Vagina (tissue), 2 donors: ENCODE results near the gene RIPOR3.
"Not testable (repeated sequence)": the region's sequence is repeated elsewhere in the genome, so short reads cannot be mapped to it uniquely, and the experiment has no call there.

Experiments
- POLR2A ChIP-seq, 2 donors: fragments of 450-650 bp; IDR thresholded peaks; one replicate each; pipeline ENCODE4 v1.6.1; 2017; ENCODE audit warnings: antibody characterized with exemption in 2 of 2, mild to moderate bottlenecking in 2 of 2, moderate library complexity in 2 of 2
- POLR2AphosphoS5 ChIP-seq, 2 donors: sonication (generic); formaldehyde crosslinking; IDR thresholded peaks; one replicate each; pipeline ENCODE4 v1.9.0; 2017; ENCODE audit warnings: antibody characterized with exemption in 2 of 2, mild to moderate bottlenecking in 2 of 2, low read depth in 1 of 2; ENCODE audit not compliant: insufficient read depth in 1 of 2
- TF ChIP-seq, protein P1 (sequence below), 3 experiments: fragments of 450-650 bp in 2 of 3; fragments of 200-600 bp in 1 of 3; sonication (generic) in 1 of 3; IDR thresholded peaks; one replicate each; pipeline ENCODE4 v1.5.1; 2017 to 2019; ENCODE audit warnings: antibody characterized with exemption in 3 of 3, mild to moderate bottlenecking in 2 of 3, moderate library complexity in 2 of 3

DNA sequence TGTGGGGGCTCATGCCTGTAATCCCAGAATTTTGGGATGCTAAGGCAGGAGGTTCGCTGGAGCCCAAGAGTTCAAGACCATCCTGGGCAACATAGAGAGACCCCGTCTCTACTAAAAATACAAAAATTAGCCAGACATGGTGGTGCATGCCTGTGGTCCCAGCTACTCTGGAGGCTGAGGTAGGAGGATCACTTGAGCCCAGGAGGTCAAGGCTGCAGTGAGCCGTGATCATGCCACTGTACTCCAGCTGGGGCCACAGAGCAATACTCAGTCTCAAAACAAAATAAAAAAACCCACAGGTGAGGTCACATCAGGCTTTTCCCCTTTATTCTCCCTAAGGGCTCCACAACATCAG is 15.0 kb downstream of the RIPOR3 start:
- TF ChIP-seq, protein P1, sequence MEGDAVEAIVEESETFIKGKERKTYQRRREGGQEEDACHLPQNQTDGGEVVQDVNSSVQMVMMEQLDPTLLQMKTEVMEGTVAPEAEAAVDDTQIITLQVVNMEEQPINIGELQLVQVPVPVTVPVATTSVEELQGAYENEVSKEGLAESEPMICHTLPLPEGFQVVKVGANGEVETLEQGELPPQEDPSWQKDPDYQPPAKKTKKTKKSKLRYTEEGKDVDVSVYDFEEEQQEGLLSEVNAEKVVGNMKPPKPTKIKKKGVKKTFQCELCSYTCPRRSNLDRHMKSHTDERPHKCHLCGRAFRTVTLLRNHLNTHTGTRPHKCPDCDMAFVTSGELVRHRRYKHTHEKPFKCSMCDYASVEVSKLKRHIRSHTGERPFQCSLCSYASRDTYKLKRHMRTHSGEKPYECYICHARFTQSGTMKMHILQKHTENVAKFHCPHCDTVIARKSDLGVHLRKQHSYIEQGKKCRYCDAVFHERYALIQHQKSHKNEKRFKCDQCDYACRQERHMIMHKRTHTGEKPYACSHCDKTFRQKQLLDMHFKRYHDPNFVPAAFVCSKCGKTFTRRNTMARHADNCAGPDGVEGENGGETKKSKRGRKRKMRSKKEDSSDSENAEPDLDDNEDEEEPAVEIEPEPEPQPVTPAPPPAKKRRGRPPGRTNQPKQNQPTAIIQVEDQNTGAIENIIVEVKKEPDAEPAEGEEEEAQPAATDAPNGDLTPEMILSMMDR (IDR thresholded peaks at IDR 0.05) = not testable (repeated sequence)
- TF ChIP-seq POLR2A (IDR thresholded peaks at IDR 0.05); POLR2AphosphoS5 (IDR thresholded peaks at IDR 0.05; ENCODE audit: insufficient read depth in 1 of 2, low read depth in 1 of 2): not testable (repeated sequence)
